ENCODE measurements around the gene TMEM59. TPM values are rescaled to one million over a fixed set of nuclear protein-coding genes. Genes with fewer than 3 reads are reported as not detected.

Gene TMEM59
- total RNA-seq, 1 experiment from 2014 or later: 174 TPM

DNA sequence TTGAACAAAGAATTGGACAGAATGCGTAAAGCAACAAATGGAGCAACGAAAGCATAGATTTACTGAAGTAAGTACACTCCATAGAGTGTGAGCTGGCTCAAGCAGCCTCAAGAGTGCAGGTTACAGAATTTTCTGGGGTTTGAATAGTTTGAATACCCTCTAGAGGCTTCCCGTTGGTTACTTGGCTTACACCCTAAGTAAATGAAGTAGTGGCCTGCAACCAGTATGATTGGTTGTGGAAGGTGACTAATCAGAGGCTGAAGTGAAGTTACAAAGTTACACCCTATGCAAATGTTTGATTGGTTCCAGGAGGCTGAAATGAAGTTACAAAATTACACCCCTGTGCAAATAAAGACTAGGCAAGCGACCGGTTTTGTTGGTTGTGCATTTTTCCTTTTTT is 11.3 kb upstream of the TMEM59 start:
- DNase-seq (ENCODE audit: low read depth, low spot score) (no peak), ATAC-seq (no peak)
- Histone ChIP-seq H3K36me3 (ENCODE audit: control insufficient read depth, insufficient read depth, low read length) (no peaks in the 10 kb centered on the region), H3K4me1 (ENCODE audit: control insufficient read depth, insufficient read depth, low read length) (no peaks in the 10 kb centered on the region), H3K27me3 (ENCODE audit: control insufficient read depth, insufficient read depth, low read length) (no peaks in the 10 kb centered on the region), H3K27ac (ENCODE audit: low read length) (no peak overlapping the region), H3K4me3 (ENCODE audit: low read depth in 2 of 2, low read length in 2 of 2) (no peak overlapping the region), H3K9me3 (ENCODE audit: control insufficient read depth, insufficient read depth, low read depth, low read length) (no peaks in the 10 kb centered on the region)
- in situ Hi-C loops (cut with HindIII; ENCODE audit: low pct_unique_long_range_greater_than_20kb, low sequenced_read_pairs): no loop called here
- intact Hi-C loops (cut with micrococcal nuclease; ENCODE audit: unreplicated experiment): no loop called here
- no TSS peak for BruUV-seq (replicated peaks)
- POLR2A ChIA-PET: no interaction called here
- CTCF ChIA-PET: no interaction called here
- TF ChIP-seq REST (IDR thresholded peaks at IDR 0.05; ENCODE audit: insufficient read depth in 1 of 2, low read depth in 2 of 2, low read length in 1 of 2): no peak
- TF ChIP-seq, protein P1, sequence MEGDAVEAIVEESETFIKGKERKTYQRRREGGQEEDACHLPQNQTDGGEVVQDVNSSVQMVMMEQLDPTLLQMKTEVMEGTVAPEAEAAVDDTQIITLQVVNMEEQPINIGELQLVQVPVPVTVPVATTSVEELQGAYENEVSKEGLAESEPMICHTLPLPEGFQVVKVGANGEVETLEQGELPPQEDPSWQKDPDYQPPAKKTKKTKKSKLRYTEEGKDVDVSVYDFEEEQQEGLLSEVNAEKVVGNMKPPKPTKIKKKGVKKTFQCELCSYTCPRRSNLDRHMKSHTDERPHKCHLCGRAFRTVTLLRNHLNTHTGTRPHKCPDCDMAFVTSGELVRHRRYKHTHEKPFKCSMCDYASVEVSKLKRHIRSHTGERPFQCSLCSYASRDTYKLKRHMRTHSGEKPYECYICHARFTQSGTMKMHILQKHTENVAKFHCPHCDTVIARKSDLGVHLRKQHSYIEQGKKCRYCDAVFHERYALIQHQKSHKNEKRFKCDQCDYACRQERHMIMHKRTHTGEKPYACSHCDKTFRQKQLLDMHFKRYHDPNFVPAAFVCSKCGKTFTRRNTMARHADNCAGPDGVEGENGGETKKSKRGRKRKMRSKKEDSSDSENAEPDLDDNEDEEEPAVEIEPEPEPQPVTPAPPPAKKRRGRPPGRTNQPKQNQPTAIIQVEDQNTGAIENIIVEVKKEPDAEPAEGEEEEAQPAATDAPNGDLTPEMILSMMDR (IDR thresholded peaks at IDR 0.05): no peak
- TF ChIP-seq TCF7L2 (IDR thresholded peaks at IDR 0.05; ENCODE audit: low read depth, low read length): no peak
- TF ChIP-seq POLR2AphosphoS5 (IDR thresholded peaks at IDR 0.05; ENCODE audit: low read depth, low read length): no peak
- TF ChIP-seq SIN3A (IDR thresholded peaks at IDR 0.05; ENCODE audit: borderline replicate concordance, insufficient read depth, low read depth, low read length): no peak

GRCh38 chr1:54054438-54054749 is 1.4 kb upstream of the TMEM59 start:
- intact Hi-C loops (cut with micrococcal nuclease; ENCODE audit: unreplicated experiment): no loop called here
- DNase-seq (ENCODE audit: low read depth, low spot score) (no peak), ATAC-seq (no peak)
- peaks cover 12% of the 10 kb centered on the region for H3K4me1 ChIP-seq (ENCODE audit: control insufficient read depth, insufficient read depth, low read length)
- no peaks in the 10 kb centered on the region for H3K9me3 ChIP-seq (ENCODE audit: control insufficient read depth, insufficient read depth, low read depth, low read length)
- no peaks in the 10 kb centered on the region for H3K27me3 ChIP-seq (ENCODE audit: control insufficient read depth, insufficient read depth, low read length)
- H3K4me3 ChIP-seq (ENCODE audit: low read depth in 2 of 2, low read length in 2 of 2): peak overlapping the region; percentile 90 to 96
- TF ChIP-seq, protein P1 (IDR thresholded peaks at IDR 0.05): peak; percentile 28; the same call in 1 of the 2 replicates
- TF ChIP-seq SIN3A (IDR thresholded peaks at IDR 0.05; ENCODE audit: borderline replicate concordance, insufficient read depth, low read depth, low read length): no peak
- in situ Hi-C loops (cut with HindIII; ENCODE audit: low pct_unique_long_range_greater_than_20kb, low sequenced_read_pairs): no loop called here
- CTCF ChIA-PET: no interaction called here
- POLR2A ChIA-PET: no interaction called here
- peak overlapping the region; percentile 92 for H3K27ac ChIP-seq (ENCODE audit: low read length)
- BruUV-seq (replicated peaks): no TSS peak
- no peaks in the 10 kb centered on the region; the same call in 1 of the 2 replicates for H3K36me3 ChIP-seq (ENCODE audit: control insufficient read depth, insufficient read depth, low read length)

All from Panc1 (cell line).